GM19467 (cell line): ENCODE results near the gene HECW1.
"Not testable (repeated sequence)": the region's sequence is repeated elsewhere in the genome, so short reads cannot be mapped to it uniquely, and the experiment has no call there.

ENCODE experiments used
- ATAC-seq: cut with Tn5 transposase; IDR thresholded peaks from one replicate; pipeline ENCODE4 v1.9.1; 2021; ENCODE audit warnings: mild to moderate bottlenecking, moderate library complexity; ENCODE audit not compliant: unreplicated experiment

Gene HECW1

DNA sequence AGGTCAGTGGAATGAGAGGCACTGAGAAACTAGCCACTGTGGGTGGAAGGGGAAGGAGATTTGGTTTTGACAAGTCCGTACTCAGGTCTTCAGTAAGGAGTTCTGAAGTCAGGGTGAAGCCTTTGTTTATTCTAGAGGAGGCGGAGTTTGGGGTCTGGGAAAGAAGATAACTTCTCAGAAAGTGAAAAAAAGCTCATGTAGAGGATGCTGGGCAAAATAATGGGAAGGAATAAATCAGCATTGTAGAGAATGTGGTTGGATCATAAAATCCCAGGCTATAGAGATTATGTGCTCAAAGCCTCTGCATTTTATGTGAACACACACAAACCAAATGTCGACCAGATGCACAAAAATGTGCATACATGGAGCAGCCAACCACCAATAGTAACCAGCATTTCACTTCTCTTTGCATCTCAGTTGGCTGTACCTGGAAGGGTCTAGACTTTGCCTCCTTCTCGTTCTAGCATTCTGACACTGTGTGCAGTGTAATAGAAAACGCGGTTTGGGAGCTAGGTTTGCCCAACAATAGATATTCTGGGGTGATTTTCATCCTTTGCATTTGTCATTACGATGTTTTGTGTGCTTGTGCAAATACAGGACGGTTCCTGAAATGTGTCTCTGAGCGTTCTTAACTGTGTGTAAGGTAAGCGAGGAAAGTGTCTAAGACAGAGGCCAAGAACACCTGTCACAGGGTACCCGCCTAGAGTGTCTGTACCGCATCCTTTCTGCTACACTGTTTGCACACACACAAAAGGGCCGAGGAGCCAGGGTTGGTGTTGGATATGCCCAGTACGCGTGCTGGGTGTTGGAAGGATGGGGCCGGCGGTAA is 603 bp upstream of the HECW1 start:
- ATAC-seq = no peak

DNA sequence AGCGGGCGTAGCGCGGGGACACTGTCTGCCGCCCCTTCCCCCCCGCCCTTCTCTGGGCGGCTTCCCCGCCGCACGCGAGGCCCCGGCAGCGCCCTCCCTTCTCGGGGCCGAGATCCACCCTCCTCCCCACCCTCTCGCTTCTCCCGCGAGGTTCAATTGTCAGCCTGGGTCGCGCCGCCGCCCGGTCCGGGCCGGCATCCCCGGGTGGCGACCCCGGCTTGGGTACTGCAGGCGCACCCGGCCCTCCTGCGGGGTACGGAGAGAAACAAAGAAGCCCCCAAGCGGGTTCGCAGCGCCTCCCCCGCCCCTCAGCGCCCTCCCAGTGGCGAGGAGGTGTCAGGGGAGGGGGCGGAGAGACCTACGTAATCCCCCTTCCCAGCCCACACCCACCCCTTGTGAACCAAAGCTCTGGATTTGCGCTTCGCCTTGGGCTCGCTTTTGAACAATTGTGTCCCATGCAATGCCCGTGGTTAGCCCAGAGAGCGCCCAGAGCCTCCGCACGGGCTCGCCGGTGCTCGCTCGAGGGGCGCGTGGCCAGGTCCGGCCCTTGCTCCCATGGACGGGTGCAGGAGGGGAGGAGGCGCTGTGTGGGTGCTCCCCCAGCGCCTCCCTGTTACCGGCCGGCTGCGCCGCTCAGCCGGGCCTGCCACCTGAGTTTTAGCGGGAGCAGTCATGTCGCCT is 634 bp downstream of the HECW1 start:
- ATAC-seq = no peak

DNA sequence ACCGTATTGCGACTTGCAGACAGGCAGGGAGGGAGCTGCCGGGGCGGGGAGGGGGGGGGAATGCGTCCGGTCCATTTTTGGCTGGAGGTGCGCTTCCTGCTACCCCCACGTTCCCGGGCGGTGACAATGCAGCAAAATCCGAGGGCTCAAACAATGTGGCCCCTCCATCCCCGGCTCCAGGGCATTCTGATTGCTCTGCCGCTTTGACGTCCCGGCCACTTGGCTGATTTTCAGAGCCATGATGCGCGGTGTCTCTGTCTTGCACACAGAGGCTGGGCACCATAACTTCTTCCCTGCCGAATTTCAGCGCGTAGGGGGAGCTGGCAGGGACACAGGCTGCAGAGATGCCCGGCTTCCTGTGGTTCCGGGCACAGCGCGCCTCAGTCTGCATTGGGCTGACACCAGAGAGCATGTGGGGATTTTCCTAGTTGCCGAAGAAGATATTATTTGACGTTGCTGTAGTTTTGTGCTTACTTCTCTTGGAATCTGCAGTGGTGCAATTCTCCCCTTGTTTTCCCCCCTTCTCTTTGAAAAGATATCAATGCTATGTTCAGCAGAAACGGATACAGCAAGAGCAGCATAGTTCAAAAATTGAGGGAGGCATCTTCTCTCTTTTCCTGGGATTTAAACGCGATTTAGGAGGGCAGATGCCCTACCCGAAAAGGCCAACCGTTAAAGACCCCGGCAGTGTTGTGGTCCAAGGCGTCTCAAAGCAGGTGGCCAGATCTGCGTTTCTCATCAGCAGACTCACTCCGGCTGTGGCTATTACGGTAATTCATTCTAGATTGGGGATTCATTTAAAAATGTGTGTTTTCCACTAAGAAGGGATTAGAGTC is 1.4 kb downstream of the HECW1 start:
- no peak for ATAC-seq

DNA sequence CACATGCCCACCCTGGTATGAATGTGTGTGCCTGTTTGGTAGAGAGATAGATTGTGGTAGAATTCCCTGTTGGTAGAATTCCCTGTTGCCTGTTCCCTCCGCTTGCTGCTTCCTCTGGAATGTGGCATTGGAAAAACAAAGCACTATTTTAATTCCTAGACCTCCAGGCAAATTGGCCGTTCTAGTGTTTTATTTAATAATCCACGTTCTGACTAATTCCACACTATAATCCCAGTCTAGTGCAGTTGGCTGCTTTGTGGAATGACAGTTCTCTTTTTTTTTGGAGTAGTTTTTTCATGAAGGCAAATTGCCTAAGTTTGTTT is 2.0 kb downstream of the HECW1 start:
- ATAC-seq = no peak

DNA sequence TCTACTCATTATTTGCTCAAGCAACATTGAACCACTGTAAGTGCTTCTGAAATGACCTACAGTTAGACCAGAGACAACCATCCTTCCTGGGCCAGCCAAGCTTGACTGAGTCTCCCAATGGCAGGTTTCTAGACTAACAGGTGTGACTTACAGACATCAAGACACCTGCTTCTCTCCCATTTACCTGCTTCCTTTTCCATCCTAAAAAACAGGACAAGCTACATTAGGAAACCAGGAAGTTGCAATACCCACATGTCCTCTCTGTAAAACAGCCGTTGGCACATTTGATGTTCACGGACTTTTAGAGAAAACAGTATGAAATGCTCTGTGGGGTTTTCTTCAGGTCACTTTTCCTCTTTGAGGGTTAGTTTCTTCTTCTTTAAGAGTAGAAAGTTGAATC is 4.0 kb downstream of the HECW1 start:
- ATAC-seq = no peak

DNA sequence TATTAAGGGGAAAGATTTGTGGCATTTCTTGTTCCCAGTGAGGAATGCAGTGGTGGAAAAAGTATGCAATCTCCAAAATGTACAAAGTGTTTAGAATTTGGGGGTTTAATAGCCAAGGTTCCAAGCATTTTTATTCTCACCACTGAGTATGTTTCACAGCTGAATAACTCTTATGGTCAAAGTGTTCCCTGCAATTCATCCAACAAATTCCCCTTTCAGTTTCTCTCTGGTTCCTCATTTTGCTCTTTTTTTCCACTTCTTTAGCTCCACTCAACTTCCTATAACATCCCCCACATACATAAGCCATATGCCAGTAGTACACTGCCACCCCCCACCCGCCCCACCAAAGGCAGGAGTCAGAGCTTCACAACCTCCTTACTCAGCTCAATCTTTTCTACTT is 4.6 kb downstream of the HECW1 start:
- no peak for ATAC-seq

DNA sequence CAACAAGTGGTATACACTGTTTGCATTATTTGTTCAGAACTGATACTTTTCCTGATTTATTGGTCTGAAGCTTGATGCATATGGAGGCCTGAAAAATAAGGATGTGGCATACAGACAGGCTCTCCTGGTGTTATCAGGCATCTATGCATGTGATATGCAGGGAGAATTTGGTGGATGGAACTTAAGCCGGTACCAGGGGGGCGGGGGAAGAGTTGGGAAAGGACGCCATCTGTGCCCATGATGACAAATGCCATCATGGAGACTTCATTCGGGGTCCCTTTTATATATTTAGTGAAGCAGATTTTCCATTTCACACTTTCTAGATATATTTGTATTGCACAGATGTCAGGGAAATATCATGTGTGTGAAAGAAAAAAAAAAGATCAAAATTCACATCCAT is 5.4 kb downstream of the HECW1 start:
- no peak for ATAC-seq

DNA sequence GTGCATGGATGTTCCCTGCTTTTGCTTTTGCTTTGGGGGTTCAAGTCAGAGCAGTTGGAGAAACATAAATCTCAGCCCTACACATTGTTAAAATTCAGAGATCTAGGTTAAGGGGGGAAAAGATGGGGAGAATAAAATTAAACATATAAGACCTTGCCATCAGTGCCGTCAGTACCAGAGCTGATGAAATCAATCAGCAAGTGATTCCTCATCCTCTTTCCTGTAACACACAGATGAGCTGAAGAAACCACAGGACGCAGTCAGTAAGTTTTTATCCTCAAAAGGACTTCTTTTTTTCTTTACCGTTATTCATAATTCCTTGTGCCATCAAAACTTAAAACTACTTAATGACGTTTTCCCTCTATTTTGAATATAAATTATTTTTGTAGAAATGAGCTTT is 5.9 kb downstream of the HECW1 start:
- ATAC-seq = no peak

DNA sequence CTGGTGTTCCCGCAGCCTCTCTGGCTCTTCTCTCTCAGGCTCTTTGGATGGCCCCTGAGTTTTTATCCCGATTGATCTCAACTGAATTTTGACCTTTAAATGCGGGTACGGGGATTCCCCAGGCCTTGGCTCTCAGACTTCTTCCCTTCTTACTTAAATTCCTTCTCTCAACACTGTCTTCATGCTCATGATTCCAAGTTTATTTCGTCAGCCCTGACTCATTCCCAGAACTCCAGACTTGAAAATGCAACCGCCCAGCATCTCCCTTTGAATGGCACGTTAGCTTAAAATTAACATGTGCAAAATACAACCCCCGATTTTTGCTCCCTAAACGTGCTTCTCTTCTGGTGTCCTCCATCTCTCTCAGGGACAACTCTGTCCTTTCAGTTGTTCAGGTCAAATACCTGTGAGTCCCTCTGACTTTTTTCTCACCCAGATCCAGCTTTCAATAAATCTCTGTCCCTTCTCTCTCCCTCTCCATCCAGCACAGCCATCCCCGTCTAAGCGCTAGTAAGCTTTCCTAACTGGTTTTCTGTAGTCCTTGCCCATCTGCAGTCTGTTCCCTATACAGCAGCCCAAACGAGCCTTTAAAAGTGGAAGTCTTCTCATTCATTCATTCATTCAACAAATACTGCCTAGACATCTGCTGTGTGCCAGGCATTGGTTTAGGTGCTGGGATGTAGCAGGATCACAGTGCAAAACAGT is 7.1 kb downstream of the HECW1 start:
- no peak for ATAC-seq

DNA sequence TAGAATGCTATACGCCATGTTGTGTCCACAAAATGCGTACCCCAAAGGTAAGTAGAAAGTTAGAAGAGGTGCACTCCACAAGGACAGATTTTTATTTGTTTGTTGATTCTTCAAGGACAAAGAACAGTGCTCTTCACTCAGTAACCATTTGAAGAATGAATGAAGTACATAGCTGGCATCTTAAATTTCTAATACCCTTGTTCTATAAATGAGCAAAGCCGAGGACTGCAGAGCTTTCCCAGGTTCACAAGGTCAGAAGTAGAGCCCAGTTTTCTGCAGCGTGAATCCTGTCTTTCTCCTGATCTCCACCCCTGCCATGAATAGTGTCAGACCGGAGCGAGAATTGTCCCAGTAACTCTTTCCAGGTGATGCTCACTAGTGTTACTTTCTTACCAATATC is 9.5 kb downstream of the HECW1 start:
- no peak for ATAC-seq

DNA sequence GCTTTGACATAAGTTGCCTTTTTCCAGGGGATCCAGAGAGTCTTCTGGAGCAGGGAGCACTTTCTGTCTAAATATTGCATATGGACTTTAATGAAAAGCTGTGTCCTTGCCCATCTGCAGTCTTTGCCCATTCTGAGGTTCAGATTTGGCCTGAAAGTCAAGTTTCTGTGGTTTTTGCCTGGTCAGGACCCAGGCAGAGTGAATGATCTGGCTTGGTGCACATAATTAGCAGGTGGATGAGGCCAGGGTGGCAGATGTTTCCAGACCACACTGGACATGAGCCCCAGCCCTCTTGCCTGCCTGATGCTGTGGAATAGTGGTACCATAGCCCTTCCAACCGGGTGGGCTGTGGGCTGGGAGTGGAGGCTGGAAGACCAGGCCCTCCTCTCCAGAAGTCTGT is 11.0 kb downstream of the HECW1 start:
- no peak for ATAC-seq

DNA sequence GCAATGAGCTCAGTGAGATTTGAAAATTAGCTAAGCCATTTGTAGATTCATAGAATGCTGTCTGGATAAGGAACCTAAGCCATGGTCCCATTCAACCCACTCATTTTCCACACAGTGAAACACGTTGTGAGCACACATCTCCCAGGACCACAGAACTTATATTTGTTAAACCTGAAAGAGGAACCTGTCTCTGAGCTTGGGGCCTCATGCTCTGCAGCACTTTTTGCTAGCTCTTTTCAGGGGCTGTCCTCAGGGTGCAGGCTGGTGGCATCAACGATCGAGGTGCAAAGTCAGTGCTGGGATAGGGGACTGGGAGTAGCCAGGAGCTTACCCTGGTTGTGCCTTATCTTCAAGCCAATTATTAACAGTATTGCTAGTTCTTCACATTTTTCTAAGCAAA is 11.9 kb downstream of the HECW1 start:
- ATAC-seq = no peak

DNA sequence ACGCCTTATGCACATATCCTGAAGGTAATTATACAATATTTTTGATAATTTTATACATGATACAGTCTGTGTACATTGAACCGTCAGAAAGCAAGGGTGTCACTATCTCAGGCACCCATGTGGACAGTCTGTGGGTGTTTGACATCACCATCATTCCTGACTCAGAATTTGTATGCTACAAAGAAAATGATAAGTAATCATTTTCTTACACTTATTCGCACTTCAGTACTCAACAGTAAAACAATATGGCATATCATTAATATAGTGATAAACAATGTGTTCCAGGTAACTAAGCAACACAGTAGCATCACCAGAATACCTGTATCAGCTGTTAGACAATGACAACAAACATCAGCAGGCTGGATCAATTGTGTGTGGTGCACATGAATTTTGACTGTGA is 17.9 kb downstream of the HECW1 start:
- no peak for ATAC-seq

DNA sequence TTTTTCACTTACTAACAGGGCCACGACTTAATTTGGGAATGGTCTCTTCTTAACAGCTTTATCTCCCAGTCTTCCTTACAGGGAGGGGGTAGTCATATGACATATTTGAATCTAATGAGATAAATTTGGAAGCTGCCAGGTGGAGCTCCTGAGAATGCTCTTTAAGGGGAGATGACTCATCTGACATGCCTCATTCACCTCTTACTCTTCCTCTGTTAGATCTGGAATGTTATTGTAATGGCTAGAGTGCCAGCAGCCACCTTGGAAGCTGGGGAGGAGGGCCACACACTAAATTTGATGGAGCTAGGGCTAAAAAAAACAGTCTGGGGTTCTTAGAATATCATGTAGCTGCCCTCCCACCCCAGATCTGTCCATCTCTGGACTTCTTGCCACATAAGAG is 22.7 kb downstream of the HECW1 start:
- ATAC-seq = no peak

DNA sequence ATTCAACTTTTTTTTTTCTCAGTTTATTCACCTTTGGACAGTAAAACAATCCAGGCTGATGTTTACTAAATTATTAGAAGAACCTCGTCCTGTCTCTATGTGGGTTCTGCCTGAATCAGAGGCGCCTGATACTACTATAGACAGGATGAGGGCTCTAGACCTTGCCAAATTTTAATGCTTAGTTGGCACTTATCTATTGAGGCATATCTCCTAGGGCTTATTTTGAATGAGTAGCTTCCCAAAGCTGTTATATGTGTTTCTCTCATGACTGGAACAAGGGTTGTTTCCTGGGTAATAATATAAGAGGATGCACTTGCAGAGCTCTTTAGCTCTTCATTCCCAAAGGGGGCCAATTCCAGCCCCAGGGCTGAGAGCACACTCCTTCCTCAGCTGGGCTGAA is 23.6 kb downstream of the HECW1 start:
- ATAC-seq = no peak

DNA sequence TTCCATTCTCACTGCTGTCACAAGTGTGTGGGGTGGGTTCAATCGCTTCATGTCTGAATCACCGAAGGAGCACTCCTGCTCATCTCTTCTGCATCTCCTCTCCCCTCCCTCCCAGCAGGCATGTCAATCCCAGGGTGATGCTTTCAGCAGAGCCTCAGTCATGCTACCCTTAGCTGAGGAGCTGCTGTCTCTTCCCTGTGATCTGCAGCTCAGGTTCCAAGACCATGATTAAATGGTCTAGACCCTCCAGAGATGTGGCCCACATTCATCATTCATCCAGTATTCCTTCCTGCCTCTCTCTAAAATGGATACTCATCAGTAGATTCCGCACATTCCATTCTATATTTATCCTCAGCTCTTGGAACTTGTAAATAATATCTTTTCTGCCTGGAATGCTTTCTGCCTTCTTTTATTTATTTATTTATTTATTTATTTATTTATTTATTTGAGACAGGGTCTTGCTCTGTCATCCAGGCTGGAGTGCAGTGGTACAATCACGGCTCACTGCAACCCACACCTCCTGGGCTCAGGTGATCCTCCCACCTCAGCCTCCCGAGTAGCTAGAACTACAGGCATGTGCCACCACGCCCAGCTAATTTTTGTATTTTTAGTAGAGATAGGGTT is 24.8 kb downstream of the HECW1 start:
- ATAC-seq = not testable (repeated sequence)

DNA sequence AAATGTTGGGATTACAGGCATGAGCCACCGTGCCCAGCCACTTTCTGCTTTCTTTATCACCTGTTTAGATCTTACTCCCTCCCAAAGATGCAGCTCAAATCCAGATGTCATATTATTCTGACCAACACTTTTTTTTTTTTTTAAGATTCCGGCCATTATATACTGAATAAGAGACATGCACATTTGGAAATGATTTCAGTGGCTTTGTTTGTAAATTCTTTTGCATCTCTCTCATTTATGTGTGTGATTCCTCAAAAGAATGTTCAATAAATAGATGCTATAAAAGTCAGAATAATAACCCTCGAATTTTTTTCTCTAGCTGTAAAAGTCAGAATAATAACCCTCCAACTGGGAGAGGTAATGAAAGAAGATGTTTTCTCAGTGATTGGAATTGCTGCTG is 25.4 kb downstream of the HECW1 start:
- no peak for ATAC-seq

DNA sequence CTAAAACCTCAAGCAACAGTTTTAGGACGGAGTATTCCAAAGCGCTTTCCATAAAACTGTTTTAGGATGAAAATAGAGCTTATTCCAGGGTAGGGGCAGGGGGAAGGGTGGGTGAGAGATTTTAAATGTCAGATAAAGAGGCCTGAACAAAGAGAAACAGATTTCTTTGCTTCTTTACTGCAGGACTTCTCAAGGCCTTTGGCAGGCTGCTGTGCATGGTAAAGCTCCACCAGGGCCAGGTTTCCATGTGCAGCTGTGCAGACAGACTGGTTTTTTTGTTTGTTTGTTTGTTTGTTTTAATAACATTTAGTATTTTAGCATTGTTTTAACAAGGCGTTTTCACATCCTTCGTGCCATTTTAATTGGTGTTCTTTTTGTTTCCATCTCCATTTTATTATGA is 26.3 kb downstream of the HECW1 start:
- ATAC-seq = no peak

DNA sequence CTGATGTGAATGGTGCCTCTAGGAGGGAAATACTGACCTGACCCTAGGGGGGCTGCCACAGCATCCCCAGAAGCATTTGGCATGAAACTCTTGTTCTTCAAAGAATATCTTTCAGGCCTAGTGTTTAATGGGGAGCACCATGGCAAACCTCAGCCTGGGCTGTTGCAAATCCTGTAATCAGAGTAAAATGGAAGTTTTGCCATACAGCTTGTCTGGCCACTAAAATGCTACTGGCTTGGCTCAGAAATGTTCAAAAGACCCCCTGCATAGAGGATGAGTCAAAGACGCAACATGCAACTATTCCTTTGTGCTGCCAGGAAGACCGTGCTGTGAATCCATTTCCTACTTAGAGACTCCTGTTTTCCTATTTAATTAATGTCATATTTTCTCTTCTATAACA is 26.7 kb downstream of the HECW1 start:
- ATAC-seq = no peak

DNA sequence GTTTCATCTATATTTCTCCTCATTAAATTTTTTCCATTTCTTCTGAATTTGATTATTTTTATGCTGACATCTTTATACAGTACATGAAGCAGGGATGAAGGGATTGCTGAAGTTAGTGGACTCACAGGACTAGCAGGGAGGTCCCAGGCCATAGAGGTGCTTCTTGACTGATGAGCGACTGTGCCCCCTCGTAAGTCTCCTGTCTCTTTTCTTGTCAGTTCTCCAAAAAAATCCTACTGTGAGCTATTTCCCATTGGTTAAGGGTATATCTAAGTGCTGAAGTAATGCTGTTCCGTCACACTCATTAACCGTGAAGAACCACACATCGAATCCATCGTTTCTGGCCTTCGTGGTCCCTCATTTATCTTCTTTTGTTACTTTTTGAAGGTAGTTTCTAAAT is 27.7 kb downstream of the HECW1 start:
- ATAC-seq = no peak

DNA sequence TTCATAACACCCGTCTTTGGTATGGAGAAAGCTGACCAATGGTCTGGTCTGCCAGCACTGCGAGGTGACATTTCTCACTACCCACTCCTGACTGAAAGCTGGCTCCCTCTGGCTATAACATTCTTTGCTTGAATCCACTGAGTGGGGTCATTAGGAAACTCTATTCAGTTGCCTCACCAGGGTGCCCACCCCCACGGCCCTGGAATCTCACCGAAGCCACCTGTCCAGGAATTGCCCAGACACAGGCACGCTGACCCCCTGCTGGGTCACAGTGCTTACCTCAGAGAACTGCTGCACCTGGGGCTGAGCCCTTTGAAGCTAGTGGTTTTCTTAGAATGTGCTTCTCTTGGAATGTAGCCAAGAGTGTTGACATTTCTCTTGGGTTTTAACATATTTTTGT is 28.6 kb downstream of the HECW1 start:
- ATAC-seq = no peak
